Adrenal gland (tissue), 5 donors: ENCODE results near the gene SLC5A10.

ENCODE experiments used
- CTCF ChIP-seq, 6 experiments: fragments of 450-650 bp in 4 of 6; fragments of 200-600 bp in 2 of 6; sonication (generic) in 1 of 6; IDR thresholded peaks; 1 replicate in 5 of 6; 2 replicates in 1 of 6; pipeline versions ENCODE4 v1.5.1 to v1.8.0; 2016 to 2021; ENCODE audit warnings: antibody characterized with exemption in 6 of 6, mild to moderate bottlenecking in 2 of 6, moderate library complexity in 1 of 6
- POLR2A ChIP-seq, 2 donors: fragments of 450-650 bp; IDR thresholded peaks; one replicate each; pipeline ENCODE4 v1.6.1; 2017; ENCODE audit warnings: antibody characterized with exemption in 2 of 2, mild to moderate bottlenecking in 2 of 2, moderate library complexity in 1 of 2
- donor health status: DM: no; HTN: no; CAD: no.

GRCh38 chr17:18947866-18948265, 4.1 kb upstream of the SLC5A10 start:
- TF ChIP-seq CTCF (IDR thresholded peaks at IDR 0.05) = no peak
- TF ChIP-seq POLR2A (IDR thresholded peaks at IDR 0.05) = no peak
